ENCODE results near the gene TMEM209.
"Not testable (repeated sequence)": the region's sequence is repeated elsewhere in the genome, so short reads cannot be mapped to it uniquely, and the experiment has no call there.

The TMEM209 gene

DNA sequence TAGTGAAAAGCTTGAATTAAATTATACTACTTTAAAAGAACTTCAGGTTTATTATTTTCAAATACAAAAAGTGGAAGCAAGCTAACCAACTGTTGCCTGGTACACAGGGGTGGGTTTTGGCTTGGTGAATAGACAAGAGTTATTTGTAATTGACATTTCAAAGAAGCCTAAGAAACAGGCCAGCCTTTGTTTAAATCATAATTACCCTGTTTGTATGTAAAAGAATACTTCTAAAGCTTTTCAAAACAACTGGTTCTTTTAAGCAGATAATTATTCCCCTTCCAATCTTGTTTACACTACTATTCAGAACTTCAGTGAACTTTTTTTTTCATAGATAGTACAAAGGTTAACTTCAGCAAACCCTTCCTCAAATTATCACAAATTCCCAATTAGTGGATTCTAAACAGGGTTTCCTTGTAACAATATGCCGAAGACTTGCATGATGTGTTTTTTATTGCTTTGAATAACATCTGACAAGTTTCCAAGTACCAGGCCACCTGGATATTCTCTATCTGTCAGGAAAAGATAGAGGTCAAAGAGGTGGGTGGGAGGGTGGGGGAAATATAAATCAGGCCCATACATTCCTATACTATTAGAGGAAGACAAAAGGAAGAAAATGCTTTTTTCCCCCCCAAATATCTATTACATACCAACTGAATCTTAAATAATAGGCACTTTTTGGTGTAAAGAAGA is 22.8 kb upstream of the TMEM209 start:
- Histone ChIP-seq H3K27me3 (ENCODE audit: control insufficient read depth, low read length) (no peaks in the 10 kb centered on the region), H3K4me3 (ENCODE audit: low read length) (no peak overlapping the region), H3K4me2 (ENCODE audit: low read length) (no peak overlapping the region), H3K36me3 (ENCODE audit: control insufficient read depth, low read length) (no peaks in the 10 kb centered on the region), H3K4me1 (ENCODE audit: control insufficient read depth, low read length) (no peaks in the 10 kb centered on the region), H3K9me2 (replicated peaks; ENCODE audit: control insufficient read depth, low read length) (no peaks in the 10 kb centered on the region), H3K27ac (ENCODE audit: low read depth, low read length) (no peak overlapping the region), H3K79me2 (ENCODE audit: control insufficient read depth, low read length) (no peaks in the 10 kb centered on the region), H3K9me3 (ENCODE audit: control insufficient read depth, insufficient read depth, low read length) (0 out of 2 replicates have a peak, but pooled peaks cover 4% of the 10 kb centered on the region), H3F3A (ENCODE audit: control insufficient read depth, insufficient read depth) (no peaks in the 10 kb centered on the region), H4K20me1 (ENCODE audit: control insufficient read depth, insufficient read depth, low read depth, low read length) (no peaks in the 10 kb centered on the region)
- TF ChIP-seq, protein P1, sequence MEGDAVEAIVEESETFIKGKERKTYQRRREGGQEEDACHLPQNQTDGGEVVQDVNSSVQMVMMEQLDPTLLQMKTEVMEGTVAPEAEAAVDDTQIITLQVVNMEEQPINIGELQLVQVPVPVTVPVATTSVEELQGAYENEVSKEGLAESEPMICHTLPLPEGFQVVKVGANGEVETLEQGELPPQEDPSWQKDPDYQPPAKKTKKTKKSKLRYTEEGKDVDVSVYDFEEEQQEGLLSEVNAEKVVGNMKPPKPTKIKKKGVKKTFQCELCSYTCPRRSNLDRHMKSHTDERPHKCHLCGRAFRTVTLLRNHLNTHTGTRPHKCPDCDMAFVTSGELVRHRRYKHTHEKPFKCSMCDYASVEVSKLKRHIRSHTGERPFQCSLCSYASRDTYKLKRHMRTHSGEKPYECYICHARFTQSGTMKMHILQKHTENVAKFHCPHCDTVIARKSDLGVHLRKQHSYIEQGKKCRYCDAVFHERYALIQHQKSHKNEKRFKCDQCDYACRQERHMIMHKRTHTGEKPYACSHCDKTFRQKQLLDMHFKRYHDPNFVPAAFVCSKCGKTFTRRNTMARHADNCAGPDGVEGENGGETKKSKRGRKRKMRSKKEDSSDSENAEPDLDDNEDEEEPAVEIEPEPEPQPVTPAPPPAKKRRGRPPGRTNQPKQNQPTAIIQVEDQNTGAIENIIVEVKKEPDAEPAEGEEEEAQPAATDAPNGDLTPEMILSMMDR (IDR thresholded peaks at IDR 0.05; ENCODE audit: low read depth, low read length, poor library complexity, severe bottlenecking): no peak
- no peak for TF ChIP-seq EZH2phosphoT487 (IDR thresholded peaks at IDR 0.05; ENCODE audit: borderline replicate concordance, low read length)

- no peaks in the 10 kb centered on the region for H3K36me3 ChIP-seq (ENCODE audit: control insufficient read depth, low read length)
- H3K9me2 ChIP-seq (replicated peaks; ENCODE audit: control insufficient read depth, low read length): no peaks in the 10 kb centered on the region
- no peaks in the 10 kb centered on the region for H4K20me1 ChIP-seq (ENCODE audit: control insufficient read depth, insufficient read depth, low read depth, low read length)
- 0 out of 2 replicates have a peak, but pooled peaks cover 2% of the 10 kb centered on the region for H3K9me3 ChIP-seq (ENCODE audit: control insufficient read depth, insufficient read depth, low read length)
- no peak overlapping the region for H3K4me3 ChIP-seq (ENCODE audit: low read length)
- TF ChIP-seq, protein P1 (IDR thresholded peaks at IDR 0.05; ENCODE audit: low read depth, low read length, poor library complexity, severe bottlenecking): no peak
- no peak for TF ChIP-seq EZH2phosphoT487 (IDR thresholded peaks at IDR 0.05; ENCODE audit: borderline replicate concordance, low read length)
- no peaks in the 10 kb centered on the region for H3K79me2 ChIP-seq (ENCODE audit: control insufficient read depth, low read length)
- no peaks in the 10 kb centered on the region for H3K4me1 ChIP-seq (ENCODE audit: control insufficient read depth, low read length)
- H3F3A ChIP-seq (ENCODE audit: control insufficient read depth, insufficient read depth): no peaks in the 10 kb centered on the region
- H3K27me3 ChIP-seq (ENCODE audit: control insufficient read depth, low read length): no peaks in the 10 kb centered on the region
- no peak overlapping the region for H3K4me2 ChIP-seq (ENCODE audit: low read length)
- no peak overlapping the region for H3K27ac ChIP-seq (ENCODE audit: low read depth, low read length)
These were observed 21.1 kb upstream of the TMEM209 start for GRCh38 chr7:130226333-130226732.

DNA sequence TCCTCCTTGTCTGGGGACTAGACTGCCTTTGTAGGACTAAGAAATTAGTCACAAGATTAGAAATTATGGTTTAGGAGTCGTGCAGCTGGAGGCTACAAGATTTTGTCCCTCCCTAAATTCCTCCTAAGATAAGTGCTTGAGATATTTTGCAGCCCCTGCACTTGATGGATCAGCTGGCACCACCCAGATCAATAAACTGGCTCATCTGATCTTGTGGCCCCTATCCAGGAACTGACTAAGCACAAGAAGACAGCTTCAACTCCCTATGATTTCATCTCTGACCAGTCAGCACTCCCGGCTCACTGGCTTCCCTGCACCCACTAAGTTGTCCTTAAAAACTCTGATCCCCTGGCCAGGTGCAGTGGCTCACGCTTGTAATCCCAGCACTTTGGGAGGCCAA is 19.7 kb upstream of the TMEM209 start:
- not testable (repeated sequence) for H3K4me1 ChIP-seq (ENCODE audit: control insufficient read depth, low read length); H3K36me3 ChIP-seq (ENCODE audit: control insufficient read depth, low read length); H3K79me2 ChIP-seq (ENCODE audit: control insufficient read depth, low read length); H3K4me3 ChIP-seq (ENCODE audit: low read length); H4K20me1 ChIP-seq (ENCODE audit: control insufficient read depth, insufficient read depth, low read depth, low read length); H3K9me2 ChIP-seq (replicated peaks; ENCODE audit: control insufficient read depth, low read length); H3K27me3 ChIP-seq (ENCODE audit: control insufficient read depth, low read length); H3K27ac ChIP-seq (ENCODE audit: low read depth, low read length); H3F3A ChIP-seq (ENCODE audit: control insufficient read depth, insufficient read depth); H3K4me2 ChIP-seq (ENCODE audit: low read length); H3K9me3 ChIP-seq (ENCODE audit: control insufficient read depth, insufficient read depth, low read length)

- H3K79me2 ChIP-seq (ENCODE audit: control insufficient read depth, low read length): no peaks in the 10 kb centered on the region
- no peak overlapping the region for H3K27ac ChIP-seq (ENCODE audit: low read depth, low read length)
- H3K9me2 ChIP-seq (replicated peaks; ENCODE audit: control insufficient read depth, low read length): no peaks in the 10 kb centered on the region
- no peaks in the 10 kb centered on the region for H3K4me1 ChIP-seq (ENCODE audit: control insufficient read depth, low read length)
- H4K20me1 ChIP-seq (ENCODE audit: control insufficient read depth, insufficient read depth, low read depth, low read length): no peaks in the 10 kb centered on the region
- no peaks in the 10 kb centered on the region for H3K9me3 ChIP-seq (ENCODE audit: control insufficient read depth, insufficient read depth, low read length)
- 0 out of 2 replicates have a peak, but pooled peaks cover 3% of the 10 kb centered on the region for H3K27me3 ChIP-seq (ENCODE audit: control insufficient read depth, low read length)
- H3K4me2 ChIP-seq (ENCODE audit: low read length): no peak overlapping the region
- no peaks in the 10 kb centered on the region for H3F3A ChIP-seq (ENCODE audit: control insufficient read depth, insufficient read depth)
- no peaks in the 10 kb centered on the region for H3K36me3 ChIP-seq (ENCODE audit: control insufficient read depth, low read length)
- TF ChIP-seq, protein P1 (IDR thresholded peaks at IDR 0.05; ENCODE audit: low read depth, low read length, poor library complexity, severe bottlenecking): no peak
- TF ChIP-seq EZH2phosphoT487 (IDR thresholded peaks at IDR 0.05; ENCODE audit: borderline replicate concordance, low read length): no peak
- no peak overlapping the region for H3K4me3 ChIP-seq (ENCODE audit: low read length)
These were observed 19.0 kb upstream of the TMEM209 start for GRCh38 chr7:130224210-130224609.
